GM12891 (cell line): ENCODE data around the gene SPO11.

Source experiments
- POLR2A ChIP-seq: IDR thresholded peaks from 2 replicates; pipeline ENCODE4 v1.6.1; 2011; ENCODE audit warnings: low read depth, low read length, control low read depth
- POLR2AphosphoS5 ChIP-seq: IDR thresholded peaks from 2 replicates; pipeline ENCODE4 v1.6.1; 2011; ENCODE audit warnings: low read depth, low read length, control low read depth
- POU2F2 ChIP-seq: IDR thresholded peaks from 2 replicates; pipeline ENCODE4 v1.6.1; 2011; ENCODE audit warnings: low read depth, mild to moderate bottlenecking, control low read depth, low read length, moderate library complexity

DNA sequence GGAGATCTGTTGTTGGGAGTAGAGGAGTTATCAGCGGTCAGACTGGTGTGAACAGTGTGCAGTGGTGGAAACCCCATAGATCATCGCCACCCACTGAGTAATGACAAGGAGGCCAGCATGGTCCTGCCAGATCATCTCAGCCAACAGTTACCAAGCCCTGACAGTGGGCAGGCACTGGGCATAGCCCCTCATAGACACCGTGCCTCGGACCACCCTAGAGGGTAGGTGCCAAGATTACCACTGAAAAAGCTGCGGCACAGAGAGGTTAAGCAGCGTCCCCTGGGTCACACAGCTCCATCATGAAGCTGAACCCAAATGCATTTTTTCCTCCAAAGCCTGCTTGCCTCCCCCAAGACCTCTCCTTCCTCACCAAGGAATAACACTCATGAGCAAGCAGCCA lies 41.7 kb upstream of the SPO11 start:
- TF ChIP-seq POLR2A (no peak), POU2F2 (no peak), POLR2AphosphoS5 (no peak)
